Astrocyte (in vitro differentiated cells and primary cell): ENCODE results near the gene ACOT7.

Experiments
- EZH2 ChIP-seq: IDR thresholded peaks from 2 replicates; pipeline ENCODE4 v1.6.1; 2012; ENCODE audit warnings: mild to moderate bottlenecking, low read length, inconsistent platforms; ENCODE audit not compliant: insufficient read depth
- TF ChIP-seq, protein P1 (sequence below): IDR thresholded peaks from 2 replicates; pipeline ENCODE4 v1.5.1; 2011; ENCODE audit warnings: low read depth, mild to moderate bottlenecking, inconsistent platforms, low read length, moderate library complexity; ENCODE audit not compliant: insufficient read depth

DNA sequence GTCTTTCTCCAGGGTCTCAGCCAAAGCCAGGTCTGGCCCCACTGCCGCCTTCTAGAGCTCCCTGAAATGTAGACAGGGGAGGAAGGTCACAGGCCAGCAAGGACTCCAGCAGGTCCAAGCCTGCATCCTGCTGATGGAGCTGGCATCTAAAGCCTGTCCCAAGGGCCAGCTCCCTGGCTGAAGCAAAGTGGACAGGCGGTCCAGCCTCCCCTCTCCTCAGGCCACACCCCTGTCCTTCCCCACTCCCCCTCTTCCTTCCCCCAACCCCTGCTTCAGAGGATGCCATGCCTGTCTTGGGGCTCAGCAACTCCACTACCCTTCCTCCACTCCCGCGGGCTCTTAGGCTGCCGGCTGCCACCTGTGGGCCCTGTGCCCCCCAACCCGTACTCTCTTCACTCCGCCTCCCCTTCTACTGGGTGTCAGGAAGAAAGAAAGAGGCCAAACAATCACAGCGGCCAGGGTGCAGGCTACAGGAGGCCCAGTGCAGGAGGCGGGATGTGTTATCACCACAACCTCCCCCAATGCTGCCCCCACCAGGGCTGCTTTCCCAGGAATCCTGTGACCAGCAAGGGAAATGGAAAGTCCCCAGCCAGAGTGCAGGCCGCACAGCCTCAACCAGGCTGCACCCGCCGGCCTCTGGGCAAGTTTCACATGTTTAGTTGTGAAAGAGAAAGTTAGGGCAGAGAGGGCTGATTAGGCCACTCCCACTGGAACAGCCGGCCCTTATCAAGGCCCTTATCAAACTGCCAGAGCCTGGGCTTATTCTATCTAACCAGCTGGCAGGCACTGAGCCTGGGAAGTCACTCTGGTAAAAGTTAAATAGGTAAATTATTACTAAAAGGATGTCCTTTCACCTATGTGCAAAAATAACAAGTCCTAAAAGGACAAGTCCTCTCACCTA, 34.1 kb downstream of the ACOT7 start:
- TF ChIP-seq, protein P1, sequence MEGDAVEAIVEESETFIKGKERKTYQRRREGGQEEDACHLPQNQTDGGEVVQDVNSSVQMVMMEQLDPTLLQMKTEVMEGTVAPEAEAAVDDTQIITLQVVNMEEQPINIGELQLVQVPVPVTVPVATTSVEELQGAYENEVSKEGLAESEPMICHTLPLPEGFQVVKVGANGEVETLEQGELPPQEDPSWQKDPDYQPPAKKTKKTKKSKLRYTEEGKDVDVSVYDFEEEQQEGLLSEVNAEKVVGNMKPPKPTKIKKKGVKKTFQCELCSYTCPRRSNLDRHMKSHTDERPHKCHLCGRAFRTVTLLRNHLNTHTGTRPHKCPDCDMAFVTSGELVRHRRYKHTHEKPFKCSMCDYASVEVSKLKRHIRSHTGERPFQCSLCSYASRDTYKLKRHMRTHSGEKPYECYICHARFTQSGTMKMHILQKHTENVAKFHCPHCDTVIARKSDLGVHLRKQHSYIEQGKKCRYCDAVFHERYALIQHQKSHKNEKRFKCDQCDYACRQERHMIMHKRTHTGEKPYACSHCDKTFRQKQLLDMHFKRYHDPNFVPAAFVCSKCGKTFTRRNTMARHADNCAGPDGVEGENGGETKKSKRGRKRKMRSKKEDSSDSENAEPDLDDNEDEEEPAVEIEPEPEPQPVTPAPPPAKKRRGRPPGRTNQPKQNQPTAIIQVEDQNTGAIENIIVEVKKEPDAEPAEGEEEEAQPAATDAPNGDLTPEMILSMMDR: no peak
- TF ChIP-seq EZH2: no peak
